GM23338 (cell line): ENCODE measurements around the gene TRIM14. TPM values are rescaled to one million over a fixed set of nuclear protein-coding genes. Genes with fewer than 3 reads are reported as not detected.

ENCODE experiments used
- ATAC-seq: fragments of 200-7000 bp; cut with Tn5 transposase; 3 replicates; pipeline ENCODE4 v1.9.1; 2020
- DNase-seq: peaks from one replicate; pipeline ENCODE4 v3.0.0-alpha.2; 2015; ENCODE audit warnings: low spot score
- H2AFZ ChIP-seq: fragments of 200-600 bp; sonication (generic); 2 replicates; pipeline ENCODE4 v1.8.0; 2016; ENCODE audit warnings: antibody characterized with exemption, mild to moderate bottlenecking, moderate library complexity
- H3F3A ChIP-seq: fragments of 200-600 bp; sonication (generic); replicated peaks from 2 replicates; pipeline ENCODE4 v1.8.0; 2017; ENCODE audit warnings: antibody characterized with exemption, mixed run types, low read depth
- H3K27ac ChIP-seq: fragments of 200-600 bp; sonication (generic); 2 replicates; pipeline ENCODE4 v1.6.1; 2016; ENCODE audit warnings: low read depth
- H3K27me3 ChIP-seq: fragments of 200-600 bp; sonication (generic); 2 replicates; pipeline ENCODE4 v1.8.0; 2016; ENCODE audit warnings: mild to moderate bottlenecking, mixed run types, moderate library complexity; ENCODE audit not compliant: insufficient read depth
- H3K36me3 ChIP-seq: fragments of 200-600 bp; sonication (generic); 2 replicates; pipeline ENCODE4 v1.8.0; 2016; ENCODE audit warnings: mild to moderate bottlenecking; ENCODE audit not compliant: insufficient read depth
- H3K4me1 ChIP-seq: fragments of 200-600 bp; sonication (generic); 2 replicates; pipeline ENCODE4 v1.8.0; 2016; ENCODE audit warnings: mild to moderate bottlenecking, moderate library complexity; ENCODE audit not compliant: insufficient read depth
- H3K4me2 ChIP-seq: fragments of 200-600 bp; sonication (generic); 2 replicates; pipeline ENCODE4 v1.7.1; 2017; ENCODE audit warnings: mixed run types
- H3K4me3 ChIP-seq: fragments of 200-600 bp; sonication (generic); 2 replicates; pipeline ENCODE4 v1.6.1; 2016; ENCODE audit warnings: mixed run types
- H3K79me2 ChIP-seq: fragments of 200-600 bp; sonication (generic); replicated peaks from 2 replicates; pipeline ENCODE4 v1.8.0; 2017; ENCODE audit warnings: mild to moderate bottlenecking; ENCODE audit not compliant: insufficient read depth
- H3K9me2 ChIP-seq: fragments of 200-600 bp; sonication (generic); 2 replicates; pipeline ENCODE4 v1.8.0; 2017; ENCODE audit not compliant: insufficient read depth
- H4K20me1 ChIP-seq: fragments of 200-600 bp; sonication (generic); replicated peaks from 2 replicates; pipeline ENCODE4 v1.8.0; 2017; ENCODE audit warnings: mild to moderate bottlenecking; ENCODE audit not compliant: insufficient read depth
- H3K27ac Mint-ChIP-seq: 2 replicates; pipeline ENCODE4 v1.8.0; 2020; ENCODE audit warnings: inconsistent platforms, mild to moderate bottlenecking, moderate library complexity, mixed read lengths
- H3K27me3 Mint-ChIP-seq: 3 replicates; pipeline ENCODE4 v1.8.0; 2022; ENCODE audit warnings: low read depth, mild to moderate bottlenecking, moderate library complexity, mixed read lengths, inconsistent platforms; ENCODE audit not compliant: insufficient read depth, poor library complexity
- H3K36me3 Mint-ChIP-seq: 3 replicates; pipeline ENCODE4 v1.8.0; 2021; ENCODE audit warnings: low read depth, mild to moderate bottlenecking, inconsistent platforms, moderate library complexity, mixed read lengths
- H3K4me1 Mint-ChIP-seq: 3 replicates; pipeline ENCODE4 v1.8.0; 2020; ENCODE audit warnings: mild to moderate bottlenecking, inconsistent platforms, mixed read lengths
- H3K4me3 Mint-ChIP-seq: 3 replicates; pipeline ENCODE4 v1.8.0; 2021; ENCODE audit warnings: moderate library complexity, mild to moderate bottlenecking, inconsistent platforms, mixed read lengths
- H3K9me3 Mint-ChIP-seq: 3 replicates; pipeline ENCODE4 v1.8.0; 2020; ENCODE audit warnings: moderate library complexity, mild to moderate bottlenecking, inconsistent platforms, mixed read lengths
- CREB1 ChIP-seq: fragments of 250-450 bp; sonication (Bioruptor Pico); IDR thresholded peaks from 2 replicates; pipeline ENCODE4 v1.5.0; 2020; ENCODE audit warnings: low read depth, mild to moderate bottlenecking, moderate library complexity
- ETS1 ChIP-seq: IDR thresholded peaks from 2 replicates; pipeline ENCODE4 v1.6.1; 2016; ENCODE audit warnings: antibody characterized with exemption
- EZH2 ChIP-seq: fragments of 200-600 bp; sonication (generic); IDR thresholded peaks from one replicate; pipeline ENCODE4 v1.8.0; 2017; ENCODE audit warnings: antibody characterized with exemption, mild to moderate bottlenecking, low read depth; ENCODE audit not compliant: unreplicated experiment
- EZH2phosphoT487 ChIP-seq: fragments of 200-600 bp; sonication (generic); IDR thresholded peaks from one replicate; pipeline ENCODE4 v1.8.1; 2018; ENCODE audit warnings: antibody characterized with exemption; ENCODE audit not compliant: unreplicated experiment
- JUNB ChIP-seq: IDR thresholded peaks from one replicate; pipeline ENCODE4 v1.6.1; 2016; ENCODE audit warnings: antibody characterized with exemption; ENCODE audit not compliant: unreplicated experiment
- NANOG ChIP-seq: IDR thresholded peaks from 2 replicates; pipeline ENCODE4 v1.6.1; 2016; ENCODE audit warnings: antibody characterized with exemption, borderline replicate concordance
- POLR2AphosphoS5 ChIP-seq: IDR thresholded peaks from 2 replicates; pipeline ENCODE4 v1.6.1; 2016; ENCODE audit warnings: antibody characterized with exemption, low read depth
- STAT1 ChIP-seq: IDR thresholded peaks from one replicate; pipeline ENCODE4 v1.6.1; 2016; ENCODE audit warnings: antibody characterized with exemption; ENCODE audit not compliant: unreplicated experiment
- ZNF114 ChIP-seq: fragments of 250-450 bp; sonication (Bioruptor Pico); IDR thresholded peaks from 2 replicates; pipeline ENCODE4 v1.5.0; 2020; ENCODE audit warnings: mild to moderate bottlenecking, moderate library complexity
- ZNF331 ChIP-seq: fragments of 250-450 bp; sonication (Bioruptor Pico); IDR thresholded peaks from 2 replicates; pipeline ENCODE4 v1.5.0; 2020; ENCODE audit warnings: low read depth, mild to moderate bottlenecking, moderate library complexity
- ZNF462 ChIP-seq: fragments of 250-450 bp; sonication (Bioruptor Pico); IDR thresholded peaks from 2 replicates; pipeline ENCODE4 v1.5.0; 2020; ENCODE audit warnings: mild to moderate bottlenecking, moderate library complexity
- polyA plus RNA-seq: library from polyadenylated mRNA; unstranded; fragments of >200 nt; fragmentation: Nextera tagmentation; extraction: Ambion mirVana; gene quantifications from 2 replicates; pipeline ENCODE4 v1.2.1, GENCODE V29; 2016
- total RNA-seq: library from RNA; depleted of rRNA; stranded (reverse); fragments of >200 nt; shearing (Covaris generic); gene quantifications from 2 replicates; pipeline ENCODE4 v1.2.3, GENCODE V29; 2014
- TF ChIP-seq, protein P1 (sequence below): IDR thresholded peaks from one replicate; pipeline ENCODE4 v1.6.1; 2018; ENCODE audit warnings: antibody characterized with exemption; ENCODE audit not compliant: unreplicated experiment
- TF ChIP-seq, protein P2 (sequence below), 2 experiments: fragments of 200-600 bp in 1 of 2; sonication (generic) in 1 of 2; conservative IDR thresholded peaks; 2 replicates each; pipeline versions ENCODE4 v1.5.1 to v1.6.1; 2016 to 2017; ENCODE audit warnings: antibody characterized with exemption in 2 of 2, low read depth in 2 of 2, mild to moderate bottlenecking in 2 of 2, moderate library complexity in 1 of 2

Gene TRIM14
- total and polyA plus RNA-seq, 2 experiments from 2014 or later = 17.2 to 25.3 TPM

GRCh38 chr9:98021306-98022040 lies 97.5 kb downstream of the TRIM14 start:
- H3K79me2 ChIP-seq = no peaks in the 10 kb centered on the region
- H3K27ac ChIP-seq = no peak overlapping the region
- Mint-ChIP-seq H3K9me3 (no peaks in the 10 kb centered on the region), H3K27me3 (peaks cover 7% of the 10 kb centered on the region), H3K4me3 (no peak overlapping the region), H3K36me3 (peaks cover 11% of the 10 kb centered on the region; the same call in 2 of the 3 replicates), H3K4me1 (no peaks in the 10 kb centered on the region), H3K27ac (no peak overlapping the region)
- H2AFZ ChIP-seq = no peak overlapping the region
- no peaks in the 10 kb centered on the region; the same call in 1 of the 2 replicates for H4K20me1 ChIP-seq
- H3K27me3 ChIP-seq = no peaks in the 10 kb centered on the region
- TF ChIP-seq NANOG (no peak), EZH2 (no peak), ETS1 (no peak), ZNF114 (CRISPR knock-in tag) (no peak), ZNF462 (CRISPR knock-in tag) (no peak), ZNF331 (CRISPR knock-in tag) (no peak), CREB1 (CRISPR knock-in tag) (no peak), EZH2phosphoT487 (no peak), POLR2AphosphoS5 (no peak), STAT1 (no peak), JUNB (no peak)
- TF ChIP-seq, protein P1, sequence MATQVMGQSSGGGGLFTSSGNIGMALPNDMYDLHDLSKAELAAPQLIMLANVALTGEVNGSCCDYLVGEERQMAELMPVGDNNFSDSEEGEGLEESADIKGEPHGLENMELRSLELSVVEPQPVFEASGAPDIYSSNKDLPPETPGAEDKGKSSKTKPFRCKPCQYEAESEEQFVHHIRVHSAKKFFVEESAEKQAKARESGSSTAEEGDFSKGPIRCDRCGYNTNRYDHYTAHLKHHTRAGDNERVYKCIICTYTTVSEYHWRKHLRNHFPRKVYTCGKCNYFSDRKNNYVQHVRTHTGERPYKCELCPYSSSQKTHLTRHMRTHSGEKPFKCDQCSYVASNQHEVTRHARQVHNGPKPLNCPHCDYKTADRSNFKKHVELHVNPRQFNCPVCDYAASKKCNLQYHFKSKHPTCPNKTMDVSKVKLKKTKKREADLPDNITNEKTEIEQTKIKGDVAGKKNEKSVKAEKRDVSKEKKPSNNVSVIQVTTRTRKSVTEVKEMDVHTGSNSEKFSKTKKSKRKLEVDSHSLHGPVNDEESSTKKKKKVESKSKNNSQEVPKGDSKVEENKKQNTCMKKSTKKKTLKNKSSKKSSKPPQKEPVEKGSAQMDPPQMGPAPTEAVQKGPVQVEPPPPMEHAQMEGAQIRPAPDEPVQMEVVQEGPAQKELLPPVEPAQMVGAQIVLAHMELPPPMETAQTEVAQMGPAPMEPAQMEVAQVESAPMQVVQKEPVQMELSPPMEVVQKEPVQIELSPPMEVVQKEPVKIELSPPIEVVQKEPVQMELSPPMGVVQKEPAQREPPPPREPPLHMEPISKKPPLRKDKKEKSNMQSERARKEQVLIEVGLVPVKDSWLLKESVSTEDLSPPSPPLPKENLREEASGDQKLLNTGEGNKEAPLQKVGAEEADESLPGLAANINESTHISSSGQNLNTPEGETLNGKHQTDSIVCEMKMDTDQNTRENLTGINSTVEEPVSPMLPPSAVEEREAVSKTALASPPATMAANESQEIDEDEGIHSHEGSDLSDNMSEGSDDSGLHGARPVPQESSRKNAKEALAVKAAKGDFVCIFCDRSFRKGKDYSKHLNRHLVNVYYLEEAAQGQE = no peak
- TF ChIP-seq, protein P2, sequence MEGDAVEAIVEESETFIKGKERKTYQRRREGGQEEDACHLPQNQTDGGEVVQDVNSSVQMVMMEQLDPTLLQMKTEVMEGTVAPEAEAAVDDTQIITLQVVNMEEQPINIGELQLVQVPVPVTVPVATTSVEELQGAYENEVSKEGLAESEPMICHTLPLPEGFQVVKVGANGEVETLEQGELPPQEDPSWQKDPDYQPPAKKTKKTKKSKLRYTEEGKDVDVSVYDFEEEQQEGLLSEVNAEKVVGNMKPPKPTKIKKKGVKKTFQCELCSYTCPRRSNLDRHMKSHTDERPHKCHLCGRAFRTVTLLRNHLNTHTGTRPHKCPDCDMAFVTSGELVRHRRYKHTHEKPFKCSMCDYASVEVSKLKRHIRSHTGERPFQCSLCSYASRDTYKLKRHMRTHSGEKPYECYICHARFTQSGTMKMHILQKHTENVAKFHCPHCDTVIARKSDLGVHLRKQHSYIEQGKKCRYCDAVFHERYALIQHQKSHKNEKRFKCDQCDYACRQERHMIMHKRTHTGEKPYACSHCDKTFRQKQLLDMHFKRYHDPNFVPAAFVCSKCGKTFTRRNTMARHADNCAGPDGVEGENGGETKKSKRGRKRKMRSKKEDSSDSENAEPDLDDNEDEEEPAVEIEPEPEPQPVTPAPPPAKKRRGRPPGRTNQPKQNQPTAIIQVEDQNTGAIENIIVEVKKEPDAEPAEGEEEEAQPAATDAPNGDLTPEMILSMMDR (conservative IDR thresholded peaks at IDR 0.05; ENCODE audit: low read depth in 2 of 2) = no peak
- ATAC-seq (no peak), DNase-seq (no peak)
- no peak overlapping the region for H3K4me2 ChIP-seq
- no peak overlapping the region for H3K4me3 ChIP-seq
- H3F3A ChIP-seq = no peaks in the 10 kb centered on the region
- peaks cover 3% of the 10 kb centered on the region; the same call in 1 of the 2 replicates for H3K36me3 ChIP-seq
- no peaks in the 10 kb centered on the region for H3K9me2 ChIP-seq
- no peaks in the 10 kb centered on the region for H3K4me1 ChIP-seq
